ENCODE measurements around the gene PLLP.

The PLLP gene, protein sequence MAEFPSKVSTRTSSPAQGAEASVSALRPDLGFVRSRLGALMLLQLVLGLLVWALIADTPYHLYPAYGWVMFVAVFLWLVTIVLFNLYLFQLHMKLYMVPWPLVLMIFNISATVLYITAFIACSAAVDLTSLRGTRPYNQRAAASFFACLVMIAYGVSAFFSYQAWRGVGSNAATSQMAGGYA
- 0.48 to 0.72 reads per million in 2 donors for total RNA-seq

DNA sequence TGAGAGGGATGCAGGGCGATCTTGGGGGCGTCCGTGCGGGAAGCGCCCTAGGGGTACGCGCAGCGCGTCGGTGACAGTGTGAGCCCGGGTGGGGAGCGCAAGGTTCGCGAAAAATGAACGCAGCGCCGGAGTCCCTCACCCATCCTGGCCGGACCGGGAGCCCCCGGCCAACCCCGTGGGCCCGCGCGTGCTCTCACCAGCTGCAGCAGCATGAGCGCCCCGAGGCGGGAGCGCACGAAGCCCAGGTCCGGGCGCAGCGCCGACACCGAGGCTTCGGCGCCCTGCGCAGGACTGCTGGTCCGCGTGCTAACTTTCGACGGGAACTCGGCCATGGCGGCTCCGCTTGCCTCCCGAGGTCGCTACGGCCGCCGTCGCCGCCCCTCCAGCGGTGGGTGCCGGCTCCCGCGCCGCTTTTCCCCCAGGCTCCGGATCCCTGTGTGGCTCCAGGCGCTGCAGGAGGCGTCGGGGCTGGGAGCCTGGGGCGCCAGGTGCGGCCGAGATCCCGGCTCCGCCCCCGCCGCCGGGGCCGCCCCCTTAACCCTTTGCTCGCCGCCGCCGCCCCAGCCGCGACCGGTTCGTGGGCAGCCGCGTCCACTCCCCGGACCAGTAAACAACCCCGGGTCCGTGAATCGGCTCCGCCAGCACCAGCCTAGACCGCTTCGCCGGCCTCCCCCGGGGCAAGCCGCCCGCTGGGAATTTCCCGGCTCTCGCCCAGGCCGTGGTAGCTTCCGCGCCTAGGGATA is at the start of gene PLLP:
TSS of gene PLLP (minus strand) at position 464 of the 743 bp plus-strand sequence. CDS start at position 332, 132 bp downstream.
- peak; percentile 29 for DNase-seq

DNA sequence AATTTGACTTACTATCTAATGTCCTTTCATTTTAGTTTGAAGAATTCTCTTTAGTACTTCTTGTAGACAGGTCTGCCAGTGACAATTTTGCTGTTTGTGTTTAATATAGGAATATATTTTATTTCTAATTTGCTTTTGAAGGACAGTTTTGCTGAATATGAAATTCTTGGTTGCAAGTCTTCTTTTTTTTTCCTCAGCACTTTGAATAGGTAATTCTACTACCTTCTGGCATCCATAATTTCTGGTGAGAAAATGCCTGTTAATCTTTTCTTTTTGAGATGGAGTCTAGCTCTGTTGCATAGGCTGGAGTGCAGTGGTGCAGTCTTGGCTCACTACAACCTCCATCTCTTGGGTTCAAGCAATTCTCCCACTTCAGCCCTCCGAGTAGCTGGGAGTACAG is 48.9 kb upstream of the PLLP start:
- DNase-seq, result no peak

- DNase-seq, result no peak
These were observed 46.9 kb upstream of the PLLP start for GRCh38 chr16:57331355-57331754.

GRCh38 chr16:57329718-57330327 is 45.4 kb upstream of the PLLP start:
- DNase-seq, result no peak

DNA sequence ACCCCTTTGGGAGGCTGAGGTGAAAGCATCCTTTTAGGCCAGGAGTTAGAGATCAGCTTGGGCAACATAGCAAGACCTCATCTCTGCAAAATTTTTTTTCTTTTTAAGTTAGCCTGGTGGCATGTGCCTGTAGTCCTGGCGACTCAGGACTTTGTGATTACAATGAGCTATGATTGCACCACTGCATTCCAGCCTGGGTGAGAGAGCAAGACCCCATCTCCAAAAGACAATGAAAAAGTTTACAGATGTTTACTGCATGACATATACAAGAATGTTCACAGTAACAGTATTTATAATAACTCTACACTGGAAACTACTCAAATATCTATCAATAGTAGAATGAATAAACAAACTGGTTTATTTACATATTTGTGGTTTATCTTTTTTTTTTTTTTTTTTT is 41.0 kb upstream of the PLLP start:
- DNase-seq, result no peak

DNA sequence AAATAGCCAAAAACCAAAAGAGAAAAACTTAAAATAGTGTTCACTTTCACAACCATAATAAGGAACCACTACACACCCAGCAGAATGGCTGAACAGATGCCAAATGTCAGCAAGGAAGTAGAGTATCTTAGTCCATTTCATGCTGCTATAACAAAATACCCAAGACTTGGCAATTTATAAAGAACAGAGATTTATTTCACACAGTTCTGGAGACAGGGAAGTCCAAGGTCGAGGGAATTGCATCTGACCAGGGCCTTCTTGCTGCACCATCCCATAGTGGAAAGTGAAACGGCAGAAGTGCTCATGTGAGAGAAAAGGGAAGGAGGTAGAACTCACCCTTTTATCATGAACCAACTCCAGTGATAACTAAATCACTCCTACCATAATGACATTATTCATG is 40.3 kb upstream of the PLLP start:
- no peak for DNase-seq

GRCh38 chr16:57319646-57320045 is 35.2 kb upstream of the PLLP start:
- DNase-seq, result no peak

DNA sequence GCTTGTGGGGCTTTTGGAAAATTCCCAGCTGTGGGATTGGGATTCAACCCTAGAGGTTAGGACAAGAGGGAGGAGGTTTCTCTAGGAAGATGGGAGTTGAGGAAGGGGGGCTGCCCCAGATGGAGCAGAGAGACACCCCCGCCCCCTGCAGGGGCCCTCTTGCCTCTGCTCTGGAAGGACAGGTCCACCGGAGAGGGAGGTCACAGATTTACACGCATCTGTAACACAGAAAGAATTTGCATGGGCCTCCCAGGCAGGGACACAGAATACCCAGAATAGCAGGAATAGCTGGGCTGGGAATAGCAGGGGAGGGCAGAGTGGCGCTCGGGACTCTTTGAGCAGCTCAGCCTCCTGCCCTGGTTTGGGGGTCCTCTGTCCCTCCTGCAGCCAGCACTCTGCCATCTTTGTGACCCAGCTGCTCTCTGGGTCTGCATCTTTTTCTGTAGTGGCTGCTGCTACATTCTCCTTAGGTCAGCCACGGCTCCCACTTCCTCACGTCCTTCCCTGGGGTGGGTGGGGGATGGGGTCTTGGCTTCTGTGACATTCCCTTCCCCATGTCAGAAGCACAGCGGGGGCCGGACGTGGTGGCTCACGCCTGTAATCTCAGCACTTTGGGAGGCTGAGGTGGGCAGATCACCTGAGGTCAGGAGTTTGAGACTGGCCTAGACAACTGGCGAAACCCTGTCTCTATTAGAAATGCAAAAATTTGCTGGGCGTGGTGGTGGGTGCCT is 33.9 kb upstream of the PLLP start:
- DNase-seq, result no peak

DNA sequence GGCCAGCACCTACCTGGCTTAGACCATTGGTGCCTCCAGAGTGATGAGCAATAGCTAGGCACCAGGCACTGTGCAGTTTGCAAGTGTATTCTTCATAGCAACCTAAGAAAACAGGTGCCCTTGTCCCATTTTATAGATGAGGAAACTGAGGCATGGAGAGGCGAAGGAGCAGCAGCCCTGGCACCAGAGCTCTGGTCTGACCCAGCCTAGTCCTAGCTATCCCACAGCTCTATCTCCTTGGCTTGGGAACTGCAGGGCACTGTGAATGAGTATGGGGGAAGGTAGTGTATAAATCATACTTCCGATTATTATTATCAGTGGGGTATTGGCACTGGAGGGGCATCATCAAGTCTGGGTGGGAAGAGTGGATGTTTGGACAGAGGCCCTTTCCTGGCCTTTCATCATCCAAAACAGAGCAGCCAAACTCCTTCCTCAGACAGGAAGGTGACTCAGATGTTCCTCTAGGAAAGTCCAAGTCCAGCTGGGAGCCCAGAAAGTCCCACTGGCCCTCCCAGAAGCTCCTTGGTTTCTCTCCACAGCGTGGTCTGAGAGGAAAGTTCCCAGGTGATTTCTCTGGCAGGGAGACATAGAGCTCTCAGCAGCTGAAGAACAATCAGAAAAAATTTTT is 32.0 kb upstream of the PLLP start:
- DNase-seq, result no peak

GRCh38 chr16:57315416-57315815 is 30.9 kb upstream of the PLLP start:
- no peak for DNase-seq

DNA sequence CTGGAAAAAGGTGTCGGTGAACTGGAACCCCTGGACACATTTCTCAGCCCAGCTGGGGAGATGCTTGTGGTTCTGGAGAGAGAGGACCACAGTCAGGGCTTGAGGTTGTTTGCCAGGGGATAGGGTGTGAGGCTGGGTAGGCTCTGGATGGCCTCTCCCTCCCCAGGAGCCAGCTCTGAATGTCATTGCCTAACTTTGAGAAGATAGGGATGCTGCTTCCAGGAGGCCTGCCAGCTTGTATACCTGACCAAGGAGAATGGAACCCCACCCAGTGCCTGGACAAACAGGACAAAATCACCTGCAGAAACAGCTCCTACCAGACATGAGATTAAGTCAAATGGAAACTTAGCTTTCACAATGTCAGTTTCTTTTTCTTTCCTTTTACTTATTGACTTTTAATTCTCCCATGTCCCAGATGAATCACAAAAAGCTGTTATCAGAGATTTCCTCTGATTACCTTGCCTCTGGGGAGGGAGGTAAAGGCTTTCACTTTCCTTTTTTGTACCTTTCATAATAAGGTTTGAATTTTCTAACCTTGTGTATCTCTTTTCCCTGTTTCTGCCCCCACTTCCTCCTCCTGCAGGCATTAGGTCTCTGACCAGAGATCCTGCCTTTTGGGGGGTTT is 29.8 kb upstream of the PLLP start:
- no peak for DNase-seq

GRCh38 chr16:57313509-57313908 is 29.0 kb upstream of the PLLP start:
- DNase-seq, result no peak

DNA sequence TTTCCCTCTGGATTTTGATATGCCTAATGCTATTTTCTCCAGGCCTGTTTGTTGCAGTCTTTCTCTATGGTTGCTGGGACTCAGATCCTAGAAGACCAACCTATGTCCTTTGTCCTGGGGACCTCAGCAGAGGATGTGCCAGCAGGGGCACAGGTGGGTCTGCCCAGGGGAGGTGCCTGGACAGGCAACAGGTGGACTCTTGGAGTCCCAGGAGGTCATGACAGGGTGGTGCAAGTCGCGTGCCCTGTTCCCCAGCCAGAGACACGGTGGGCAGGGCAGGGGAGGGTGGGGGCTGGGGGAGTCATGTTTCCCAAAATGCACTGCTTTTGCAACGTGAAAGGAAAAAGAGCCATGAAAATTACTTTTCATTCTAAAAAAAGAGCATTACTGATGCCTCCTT is 26.3 kb upstream of the PLLP start:
- DNase-seq, result no peak

- DNase-seq, result no peak
These were observed 23.6 kb upstream of the PLLP start for GRCh38 chr16:57308041-57308440.

DNA sequence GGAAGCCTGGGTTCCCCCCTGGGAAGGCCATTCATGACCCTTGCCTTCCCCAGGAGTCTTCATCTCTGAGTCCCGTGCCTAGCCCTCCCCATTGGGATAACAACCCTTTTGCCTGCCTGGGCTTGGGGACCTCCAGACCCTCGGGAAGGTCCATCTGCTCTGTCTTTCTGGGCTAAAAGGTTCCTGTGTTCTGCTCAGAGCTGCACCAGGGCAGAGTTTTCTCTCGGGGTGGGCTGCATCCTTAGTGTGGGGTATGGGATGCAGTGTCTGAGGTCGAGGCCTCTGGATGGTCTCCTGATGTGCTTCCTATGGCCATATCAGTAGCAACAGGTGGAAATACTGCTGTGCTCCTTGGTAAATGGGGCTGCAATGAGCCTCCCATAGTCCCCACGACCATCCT is 22.9 kb upstream of the PLLP start:
- no peak for DNase-seq

GRCh38 chr16:57306676-57307341 is 22.3 kb upstream of the PLLP start:
- DNase-seq, result no peak

GRCh38 chr16:57305159-57305811 is 20.8 kb upstream of the PLLP start:
- DNase-seq, result no peak

GRCh38 chr16:57304169-57305061 is 19.9 kb upstream of the PLLP start:
- DNase-seq, result no peak

DNA sequence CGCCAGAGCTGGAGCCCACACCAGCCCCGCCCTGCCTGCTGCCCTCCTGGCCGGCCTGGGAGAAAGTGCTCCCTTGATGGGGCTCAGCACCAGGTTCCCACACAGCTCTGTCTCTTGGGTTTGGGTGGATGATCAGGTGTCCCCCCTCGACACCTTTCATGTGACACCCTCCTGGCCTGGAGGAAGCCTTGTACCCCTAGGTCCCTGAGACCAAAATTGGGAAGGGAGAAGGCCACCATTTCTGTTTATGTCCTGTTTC is 19.4 kb upstream of the PLLP start:
- DNase-seq, result no peak

DNA sequence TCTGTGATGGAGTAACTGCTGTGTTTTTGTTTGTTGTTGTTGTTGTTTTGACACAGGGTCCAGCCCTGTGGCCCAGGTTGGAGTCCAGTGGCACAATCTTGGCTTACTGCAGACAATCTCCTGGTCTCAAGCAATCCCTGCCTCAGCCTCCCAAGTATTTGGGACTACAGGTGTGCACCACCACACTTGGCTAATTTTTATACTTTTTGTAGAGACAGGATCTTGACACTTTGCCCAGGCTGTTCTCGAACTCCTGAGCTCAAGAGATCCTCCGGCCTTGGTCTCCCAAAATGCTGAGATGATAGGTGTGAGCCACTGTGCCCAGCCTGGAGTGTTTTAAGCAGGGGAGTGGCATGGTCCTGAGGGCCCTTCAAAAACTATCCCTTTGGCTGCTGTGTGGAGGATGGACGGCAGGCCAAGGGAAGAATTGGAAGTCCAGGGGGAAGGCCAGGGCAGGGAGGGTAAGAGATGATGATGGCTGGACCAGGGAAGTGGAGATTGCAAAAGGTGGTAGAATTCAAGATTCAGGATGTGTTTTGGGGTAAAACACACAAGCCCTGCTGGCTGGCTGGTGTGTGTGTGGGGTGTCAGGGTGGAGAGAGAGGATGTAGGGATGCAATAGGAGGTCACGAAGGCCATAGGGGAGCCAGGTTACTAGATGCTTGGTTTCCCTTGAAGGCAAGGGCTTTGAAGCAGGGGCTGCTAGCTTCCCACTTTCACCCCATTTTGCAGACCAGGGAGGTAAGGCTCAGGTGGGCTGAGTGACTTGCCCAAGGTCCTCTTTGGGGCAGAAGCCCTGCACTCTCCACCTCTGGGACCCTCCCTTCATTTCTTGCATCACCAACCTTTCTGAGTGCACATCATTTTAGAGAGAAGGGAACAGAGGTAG is 18.8 kb upstream of the PLLP start:
- no peak for DNase-seq

All from activated gamma-delta T cell (primary cell).